HG03159 (cell line): ENCODE results near the gene TSKS.

Experiments used
- ATAC-seq: cut with Tn5 transposase; IDR thresholded peaks from one replicate; pipeline ENCODE4 v1.9.1; 2021; ENCODE audit warnings: mild to moderate bottlenecking, moderate library complexity; ENCODE audit not compliant: unreplicated experiment

The TSKS gene

DNA sequence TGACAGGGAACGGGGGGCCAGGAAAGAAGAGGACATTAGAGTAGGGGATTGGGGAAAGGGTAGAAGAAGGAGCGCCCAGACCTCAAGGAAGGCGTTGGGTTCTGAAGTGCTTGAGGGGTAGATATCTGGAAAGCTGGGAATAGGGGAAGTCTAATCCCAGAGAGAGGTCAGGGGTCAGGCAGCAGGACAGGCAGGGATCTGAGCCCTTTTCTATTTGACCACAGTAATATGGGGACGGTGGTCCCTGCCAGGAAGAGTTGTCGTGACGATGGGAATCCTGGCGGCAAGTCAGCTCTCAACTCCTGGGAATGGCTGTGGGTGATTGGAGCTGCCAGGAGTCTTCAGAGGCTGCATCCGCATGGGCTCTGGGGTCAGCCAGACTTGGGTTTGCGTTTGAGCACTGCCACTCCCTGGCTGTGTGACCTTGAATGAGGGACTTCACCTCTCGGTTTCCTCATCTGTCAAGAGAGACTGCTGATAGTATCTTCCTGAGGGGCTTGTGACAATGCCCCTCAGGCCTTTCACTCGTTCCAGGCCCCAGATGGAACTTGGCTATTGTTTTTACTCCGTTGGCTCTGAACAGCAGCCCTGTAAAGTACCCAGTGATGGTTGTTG is 5.0 kb upstream of the TSKS start:
- no peak for ATAC-seq

DNA sequence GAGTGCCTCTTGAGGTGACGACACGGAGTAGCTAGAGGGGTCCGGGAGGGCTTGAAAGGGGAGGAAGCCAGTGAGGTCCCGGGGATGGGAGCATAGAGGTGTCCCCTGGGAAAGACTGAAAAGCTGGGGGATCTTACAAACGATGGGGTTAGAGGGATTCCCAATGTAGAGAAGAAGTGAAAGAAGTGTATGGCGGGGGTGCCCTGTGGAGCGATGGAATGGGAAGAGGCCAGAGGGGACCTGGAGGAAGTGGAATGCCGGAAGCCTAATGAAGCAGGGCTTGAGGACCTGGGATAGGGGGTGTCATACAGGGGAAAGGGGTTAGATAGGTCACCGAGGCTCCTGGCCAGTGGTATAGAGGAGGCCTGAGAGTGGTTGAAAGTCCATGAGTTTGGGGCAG is 4.3 kb upstream of the TSKS start:
- ATAC-seq = no peak

DNA sequence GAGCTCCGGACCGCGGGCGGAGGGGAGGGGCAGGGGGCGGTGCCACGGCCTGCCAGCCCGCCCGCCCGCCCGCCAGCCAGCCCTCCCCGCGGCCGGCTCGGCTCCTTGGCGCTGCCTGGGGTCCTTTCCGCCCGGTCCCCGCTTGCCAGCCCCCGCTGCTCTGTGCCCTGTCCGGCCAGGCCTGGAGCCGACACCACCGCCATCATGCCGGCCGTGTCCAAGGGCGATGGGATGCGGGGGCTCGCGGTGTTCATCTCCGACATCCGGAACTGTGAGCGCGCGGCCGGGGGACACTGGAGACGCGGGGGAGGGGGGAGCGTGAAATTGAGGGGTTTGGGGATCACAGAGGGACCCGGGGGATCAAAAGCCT is 3.8 kb upstream of the TSKS start, which contains the start of gene AP2A1:
Gene AP2A1 (plus strand): TSS at position 72 of the 370 bp plus-strand sequence. CDS start 133 bp downstream, at position 205.
- peak; percentile 8 for ATAC-seq

DNA sequence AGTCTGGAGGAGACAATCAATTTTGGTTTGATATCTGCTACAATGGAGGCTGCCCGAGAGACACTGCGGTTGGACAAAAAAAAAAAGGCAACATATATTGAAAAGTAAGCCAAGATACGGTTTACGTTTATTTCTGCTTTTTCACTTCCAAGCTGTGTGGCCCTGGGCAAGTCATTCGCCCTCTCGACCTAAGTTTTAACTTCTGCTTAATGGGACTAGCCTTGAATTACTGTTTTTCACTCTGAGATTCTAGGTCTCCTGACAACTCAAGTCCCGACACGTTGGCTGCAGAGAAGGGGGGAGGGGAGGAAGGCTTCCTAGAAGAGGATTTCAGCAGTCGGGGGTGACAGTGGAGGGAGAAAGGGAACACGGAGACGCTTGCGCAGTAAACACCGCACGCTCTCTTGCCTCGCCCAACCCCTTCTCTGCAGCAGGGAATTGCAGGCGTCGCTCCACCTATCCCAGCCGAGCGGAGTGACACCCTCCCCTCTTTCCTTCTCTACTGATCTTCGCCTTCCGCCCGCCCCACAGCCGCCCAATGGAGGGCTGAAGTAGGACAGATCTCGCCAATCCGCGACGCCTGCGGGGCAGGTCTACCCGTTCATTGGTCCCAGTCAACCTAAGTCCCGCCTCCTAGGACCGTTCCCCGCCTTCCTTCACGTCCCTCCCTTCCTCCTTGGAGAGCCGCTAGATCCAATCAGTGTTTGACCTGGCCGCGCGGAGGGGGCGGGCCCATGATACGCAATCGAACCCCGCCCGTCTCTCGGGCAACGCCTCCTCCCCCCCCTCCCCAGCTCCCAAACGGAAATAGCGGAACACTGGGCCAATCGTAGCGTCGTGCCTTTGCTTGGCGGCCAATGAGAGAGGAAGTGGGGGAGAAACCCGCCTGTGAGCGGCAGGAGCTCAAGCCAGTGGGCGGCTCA is 3.2 kb upstream of the TSKS start:
- peak; percentile 87 for ATAC-seq

DNA sequence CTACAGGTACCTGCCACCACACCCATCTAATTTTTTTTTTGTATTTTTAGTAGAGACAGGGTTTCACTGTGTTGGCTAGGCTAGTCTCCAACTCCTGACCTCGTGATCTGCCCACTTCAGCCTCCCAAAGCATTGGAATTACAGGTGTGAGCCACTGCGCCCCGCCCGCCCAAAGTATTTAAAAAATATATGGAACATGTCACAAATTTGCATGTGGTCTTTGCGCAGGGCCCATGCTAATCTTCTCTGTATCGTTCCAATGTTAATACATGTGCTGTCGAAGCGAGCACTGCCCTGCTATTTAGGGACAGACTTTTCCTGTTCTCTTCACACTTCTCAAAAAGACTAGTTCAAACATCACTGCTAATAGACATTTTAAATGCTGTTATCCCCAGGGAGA is 1.2 kb upstream of the TSKS start:
- ATAC-seq = no peak

DNA sequence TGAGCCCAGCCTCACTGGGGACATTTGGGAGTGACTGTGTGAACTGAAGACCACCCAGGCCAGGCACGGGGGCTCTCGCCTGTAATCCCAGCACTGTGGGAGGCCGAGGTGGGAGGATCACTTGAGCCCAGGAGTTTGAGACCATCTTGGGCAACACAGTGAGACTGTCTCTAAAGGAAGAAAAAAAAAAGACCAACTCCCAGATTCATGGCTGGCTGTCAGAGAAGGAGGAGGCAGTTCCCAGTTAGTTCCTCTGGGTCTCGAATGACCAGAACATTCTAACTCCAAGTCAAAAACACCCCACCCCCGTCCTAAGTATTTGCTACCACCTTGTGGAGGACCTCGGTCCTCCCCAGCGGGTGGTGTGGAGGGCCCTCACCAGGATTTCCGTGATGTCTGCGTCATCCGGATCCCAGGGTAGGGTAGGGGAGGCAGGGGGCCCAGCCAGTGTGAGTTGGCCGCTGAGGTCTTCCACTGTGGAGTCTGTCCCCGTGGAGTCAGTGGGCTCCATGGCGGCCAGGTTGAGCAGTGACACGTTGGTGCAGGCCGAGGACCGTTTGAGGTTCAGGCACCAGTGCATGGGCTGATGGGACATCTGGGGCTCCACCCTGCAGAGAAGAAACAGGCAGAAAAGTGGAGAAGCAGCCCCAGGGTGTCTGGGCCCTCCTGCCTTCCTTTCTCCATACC is 1.3 kb downstream of the TSKS start:
- no peak for ATAC-seq

DNA sequence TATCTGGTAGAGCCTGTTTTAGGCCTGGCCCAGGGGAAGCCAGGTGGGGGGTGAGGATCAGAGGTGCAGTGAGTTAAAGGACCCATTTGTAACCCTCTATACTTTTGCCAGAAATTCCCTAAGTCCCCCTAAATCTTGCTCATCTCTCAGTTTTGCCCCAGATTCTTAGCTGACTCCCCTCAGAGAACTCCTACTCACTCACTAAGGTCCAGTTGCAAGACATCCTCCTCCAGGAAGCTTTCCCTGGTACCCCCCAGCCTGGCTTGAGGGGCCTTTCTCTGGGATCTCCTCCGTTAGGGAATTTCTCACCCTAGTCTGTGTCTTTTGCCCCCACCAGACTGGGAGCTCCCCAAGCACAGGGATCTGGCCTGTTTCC is 1.9 kb downstream of the TSKS start:
- ATAC-seq = no peak

DNA sequence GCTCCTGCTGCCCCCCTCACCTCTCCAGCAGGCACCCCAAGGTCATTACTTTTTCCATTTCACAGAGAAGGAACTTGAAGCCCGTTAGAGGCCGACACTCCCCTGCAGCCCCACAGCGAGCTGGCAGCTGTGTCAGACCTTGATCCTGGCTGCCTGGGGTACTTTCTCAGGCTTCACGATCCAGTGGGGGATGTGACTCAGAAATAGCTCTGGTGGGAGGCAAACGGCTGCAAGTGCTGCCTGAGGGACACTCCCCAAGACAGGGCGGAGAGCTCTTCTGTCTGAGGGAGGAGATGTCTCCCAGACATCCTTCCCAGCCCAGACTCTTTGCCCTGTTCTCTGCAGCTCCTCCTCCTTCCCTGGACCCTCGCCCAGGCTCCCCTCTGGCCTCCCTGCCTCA is 4.8 kb downstream of the TSKS start:
- ATAC-seq = no peak

DNA sequence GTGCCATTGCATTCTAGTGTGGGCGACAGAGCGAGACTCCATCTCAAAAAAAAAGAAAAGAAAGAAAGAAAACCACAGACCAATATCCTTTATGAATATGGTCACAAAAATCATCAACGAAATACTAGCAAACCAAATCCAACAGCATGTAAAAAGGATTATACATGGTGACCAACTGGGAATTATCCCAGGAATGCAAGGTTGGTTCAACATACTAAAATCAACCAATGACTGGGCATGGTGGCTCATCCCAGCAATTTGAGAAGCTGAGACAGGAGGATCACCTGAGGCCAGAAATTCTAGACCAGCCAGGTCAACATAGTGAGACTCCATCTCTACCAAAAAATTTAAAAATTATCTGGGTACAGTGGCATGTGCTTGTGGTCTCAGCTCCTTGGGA is 7.2 kb downstream of the TSKS start:
- ATAC-seq = no peak

DNA sequence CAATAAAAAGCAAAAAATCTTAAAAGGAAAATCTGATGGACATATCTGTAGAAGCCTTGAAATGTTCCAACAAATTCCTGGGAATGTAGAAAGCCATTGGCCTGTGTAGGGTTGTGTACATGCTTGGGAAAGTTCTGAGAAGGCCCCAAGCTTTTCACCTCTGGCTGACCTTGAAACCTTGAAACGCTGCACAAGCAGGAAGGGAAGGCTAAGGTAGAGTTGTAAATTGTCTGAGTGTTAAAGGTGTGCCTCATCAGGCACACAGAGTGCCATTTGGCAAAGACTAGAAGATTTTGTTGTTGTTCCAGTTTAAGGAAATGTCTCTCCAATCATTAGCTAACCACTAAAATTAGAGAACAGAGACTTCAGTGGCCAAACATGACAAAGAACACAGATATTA is 10.4 kb downstream of the TSKS start:
- no peak for ATAC-seq

DNA sequence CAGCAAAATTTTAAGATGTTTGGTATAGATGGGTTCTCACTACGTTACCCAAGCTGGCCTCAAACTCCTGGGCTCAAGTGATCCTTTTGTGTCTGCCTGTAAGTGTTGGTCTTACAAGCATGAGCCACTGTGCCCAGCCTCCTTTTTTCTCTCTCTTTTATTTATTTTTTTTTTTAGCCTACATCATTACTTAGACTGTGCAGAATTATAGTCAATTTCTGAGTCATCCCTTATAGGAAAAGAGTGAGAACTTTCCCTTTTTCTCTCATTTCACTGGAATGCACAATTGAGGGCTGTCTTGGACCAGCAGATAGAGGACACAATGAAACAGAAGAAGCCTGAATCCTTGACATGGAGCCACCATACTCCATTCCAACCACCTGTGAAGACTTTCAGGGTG is 13.3 kb downstream of the TSKS start:
- no peak for ATAC-seq

DNA sequence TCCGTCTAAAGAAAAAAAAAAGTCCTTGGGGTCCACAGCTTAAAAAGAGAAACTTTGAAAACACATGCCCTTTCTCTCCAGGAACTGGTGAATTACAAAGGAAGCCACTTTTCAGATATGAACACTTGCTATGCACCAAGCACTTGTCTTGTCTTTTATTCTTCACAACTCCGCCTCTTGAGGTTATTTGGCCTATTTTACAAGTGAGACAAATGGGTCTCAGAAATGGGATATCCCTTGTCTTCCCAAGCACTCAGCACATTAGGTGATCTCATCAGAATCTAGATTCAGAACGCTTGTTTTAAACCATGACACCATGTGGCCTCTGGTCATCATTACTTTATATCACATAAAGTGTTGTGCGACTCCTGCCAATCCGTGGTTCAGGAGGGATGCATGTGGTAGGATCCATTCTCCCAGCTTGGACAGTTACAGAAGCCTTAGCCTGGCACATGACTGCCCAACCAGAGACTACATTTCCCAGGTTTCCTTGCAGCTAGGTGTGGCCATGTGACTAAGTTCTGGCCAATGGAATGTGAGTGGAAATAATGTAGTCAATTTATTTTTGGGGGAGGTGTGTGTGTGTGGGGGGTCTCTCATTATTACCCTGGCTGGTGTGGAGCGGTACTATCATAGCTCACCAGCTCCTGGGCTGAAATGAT is 13.9 kb downstream of the TSKS start:
- ATAC-seq = no peak

DNA sequence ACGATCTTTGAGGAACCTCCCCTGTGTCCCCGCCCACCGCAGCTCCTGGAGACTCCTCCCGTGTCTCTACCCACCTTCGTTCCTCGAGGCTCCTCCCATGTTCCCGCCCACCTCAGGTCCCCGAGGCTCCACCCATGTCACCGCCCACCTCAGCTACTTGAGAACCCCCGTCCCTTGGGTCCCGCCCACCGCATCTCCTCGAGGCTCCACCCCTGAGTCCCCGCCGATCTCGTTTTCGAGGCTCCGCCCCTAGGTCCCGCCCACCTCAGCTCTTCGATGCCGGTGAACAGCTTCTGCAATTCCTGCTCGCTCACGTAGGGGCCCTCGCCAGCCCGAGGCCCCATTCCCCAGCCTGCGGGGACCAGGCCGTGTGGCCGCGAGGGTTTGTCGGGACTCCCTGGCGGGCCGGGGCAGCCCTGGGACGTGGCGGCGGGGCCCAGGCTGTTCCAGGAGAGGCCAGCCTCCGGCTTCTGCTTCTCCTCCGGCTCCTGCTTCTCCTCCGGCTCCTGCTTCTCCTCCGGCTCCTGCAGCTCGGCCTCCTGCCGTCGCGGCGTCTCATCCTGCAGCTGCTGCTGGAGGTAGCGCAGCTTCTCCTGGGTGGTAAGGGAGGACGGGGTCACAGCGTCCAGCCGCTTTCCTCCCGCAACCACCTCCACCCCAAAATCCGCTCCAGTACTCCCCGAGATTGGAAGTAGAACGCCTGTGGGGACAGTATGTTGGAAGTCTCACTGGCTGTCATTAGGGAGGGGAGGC is 16.7 kb downstream of the TSKS start:
- no peak for ATAC-seq

DNA sequence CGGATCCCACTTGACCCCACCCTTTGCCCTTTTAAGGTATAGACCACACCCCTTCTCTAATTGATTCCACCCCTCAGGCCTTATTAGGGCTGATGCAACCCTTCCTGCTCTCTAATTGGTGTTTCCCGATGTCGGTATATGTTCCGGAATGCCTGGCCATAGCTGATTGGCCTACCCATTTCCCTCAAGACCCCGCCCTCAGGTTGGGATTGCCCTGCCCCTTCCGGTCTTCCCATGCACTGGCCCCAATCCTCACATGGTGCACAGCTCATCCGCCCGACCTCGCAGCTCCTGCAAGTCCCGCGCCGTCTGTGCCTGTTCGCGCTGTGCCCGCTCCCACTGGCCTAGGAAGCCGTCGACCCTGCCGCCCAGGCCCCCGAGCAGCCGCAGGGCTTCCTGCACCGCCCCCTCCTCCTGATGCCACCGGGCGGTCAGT is 18.1 kb downstream of the TSKS start:
- no peak for ATAC-seq

DNA sequence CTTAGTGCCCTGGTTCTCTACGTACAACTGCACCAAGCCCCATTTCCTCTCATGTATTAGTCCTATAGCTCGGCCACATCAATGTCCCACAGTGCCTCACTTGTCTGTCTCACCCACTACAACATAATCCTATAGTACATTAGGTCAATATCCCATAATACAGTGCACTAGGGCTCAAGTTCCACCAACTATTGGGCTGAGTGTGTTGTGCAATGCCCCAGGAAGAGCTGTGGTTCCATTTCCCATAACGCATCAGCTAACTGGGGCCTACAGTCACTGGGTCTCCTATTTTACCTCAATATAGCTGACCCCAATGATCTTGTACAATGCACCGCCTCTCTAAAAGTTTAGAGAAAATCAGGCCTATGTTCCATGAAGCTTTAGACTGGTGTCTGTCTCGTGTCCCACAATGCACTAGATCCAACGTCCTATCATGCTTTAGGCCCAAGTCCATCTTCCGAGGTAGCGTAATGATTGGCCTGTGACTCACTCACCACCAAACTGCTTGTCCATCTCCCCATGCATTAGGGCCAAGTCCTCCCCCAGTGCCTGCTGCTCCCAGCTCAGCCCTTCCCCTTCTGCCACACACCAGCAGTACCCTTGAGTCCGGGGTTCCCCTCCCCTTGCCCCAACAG is 21.8 kb downstream of the TSKS start:
- no peak for ATAC-seq

DNA sequence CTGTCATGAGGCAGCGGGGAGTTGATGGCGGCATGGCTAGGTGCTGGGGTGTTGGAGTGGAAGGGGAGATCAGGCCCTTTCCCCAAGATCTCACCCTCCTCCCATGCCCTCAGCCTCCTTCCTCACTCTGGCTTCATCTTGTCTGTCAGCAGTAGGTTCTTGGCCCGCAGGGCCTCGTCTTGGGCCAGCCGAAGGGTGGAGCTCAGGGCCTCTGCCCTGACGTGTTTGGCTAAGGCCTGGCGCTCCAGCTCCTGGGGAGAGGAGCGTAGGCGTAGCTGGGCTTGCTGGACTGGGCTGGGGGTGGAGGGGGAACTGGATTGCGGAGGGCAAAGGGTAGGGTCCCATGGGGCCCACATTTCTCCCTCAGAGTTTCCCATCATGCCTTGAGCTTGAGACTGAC is 23.2 kb downstream of the TSKS start:
- ATAC-seq = no peak

DNA sequence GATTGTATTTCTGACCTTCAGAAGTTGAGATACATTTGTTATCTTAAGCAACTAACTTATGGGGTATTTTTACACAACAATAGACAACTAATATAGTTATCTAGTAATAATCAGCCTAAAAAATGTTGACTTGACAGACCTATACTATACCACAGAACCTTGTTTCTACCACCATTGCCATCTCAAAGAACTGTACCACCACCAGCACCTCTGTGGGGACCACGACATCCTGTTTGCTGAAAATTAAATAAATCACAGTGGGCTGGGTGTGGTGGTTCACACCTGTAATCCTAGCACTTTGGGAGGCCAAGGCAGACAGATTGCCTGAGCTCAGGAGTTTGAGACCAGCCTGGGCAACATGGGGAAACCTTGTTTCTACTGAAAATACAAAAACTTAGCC is 24.0 kb downstream of the TSKS start:
- ATAC-seq = no peak

DNA sequence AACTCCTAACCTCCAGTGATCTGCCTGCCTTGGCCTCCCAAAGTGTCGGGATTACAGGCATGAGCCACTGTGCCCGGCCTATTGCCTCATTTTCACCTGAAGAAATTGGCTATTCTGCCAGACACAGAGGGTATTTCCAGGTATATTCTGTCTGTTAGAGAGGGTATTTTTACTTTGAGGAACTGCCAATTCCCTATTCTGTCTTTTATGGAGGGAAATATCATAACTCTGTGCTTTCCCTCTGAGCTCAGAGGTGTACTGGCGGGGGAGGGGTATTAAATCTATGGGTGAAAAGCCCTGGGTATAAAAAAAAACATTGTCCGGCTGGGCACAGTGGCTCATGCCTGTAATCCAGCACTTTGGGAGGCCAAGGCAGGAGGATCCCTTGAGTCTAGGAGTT is 24.8 kb downstream of the TSKS start:
- no peak for ATAC-seq

DNA sequence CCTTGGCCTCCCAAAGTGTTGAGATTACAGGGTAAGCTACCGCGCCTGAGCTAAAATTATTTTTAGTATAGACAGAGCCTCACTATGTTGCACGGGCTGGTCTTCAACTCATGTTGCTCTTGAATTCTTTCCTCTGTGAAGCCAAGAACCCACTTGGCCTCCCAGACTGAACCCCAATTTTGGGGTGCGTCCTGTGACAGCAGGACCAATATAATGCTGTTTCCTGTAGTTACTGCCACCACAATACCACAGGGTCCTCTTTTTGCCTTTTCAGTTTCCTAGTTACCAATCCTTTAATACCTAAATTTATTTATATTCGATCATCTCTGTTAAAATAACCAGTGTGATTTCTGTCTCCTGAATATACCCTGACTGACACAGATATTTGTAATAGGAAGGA is 32.9 kb downstream of the TSKS start:
- ATAC-seq = no peak
